SU-DHL-6 (cell line): ENCODE data around the gene RAC2.

Experiments
- CTCF ChIP-seq: fragments of 200-600 bp; sonication (generic); IDR thresholded peaks from one replicate; pipeline ENCODE4 v1.5.1; 2017; ENCODE audit warnings: antibody characterized with exemption, mild to moderate bottlenecking, low read length, moderate library complexity; ENCODE audit not compliant: insufficient read depth, poor library complexity, severe bottlenecking
- EZH2phosphoT487 ChIP-seq: fragments of 200-600 bp; sonication (generic), shearing (Covaris generic); conservative IDR thresholded peaks from 2 replicates; pipeline ENCODE4 v1.6.1; 2018; ENCODE audit warnings: mild to moderate bottlenecking, antibody characterized with exemption, low read length, moderate library complexity, mixed read lengths

DNA sequence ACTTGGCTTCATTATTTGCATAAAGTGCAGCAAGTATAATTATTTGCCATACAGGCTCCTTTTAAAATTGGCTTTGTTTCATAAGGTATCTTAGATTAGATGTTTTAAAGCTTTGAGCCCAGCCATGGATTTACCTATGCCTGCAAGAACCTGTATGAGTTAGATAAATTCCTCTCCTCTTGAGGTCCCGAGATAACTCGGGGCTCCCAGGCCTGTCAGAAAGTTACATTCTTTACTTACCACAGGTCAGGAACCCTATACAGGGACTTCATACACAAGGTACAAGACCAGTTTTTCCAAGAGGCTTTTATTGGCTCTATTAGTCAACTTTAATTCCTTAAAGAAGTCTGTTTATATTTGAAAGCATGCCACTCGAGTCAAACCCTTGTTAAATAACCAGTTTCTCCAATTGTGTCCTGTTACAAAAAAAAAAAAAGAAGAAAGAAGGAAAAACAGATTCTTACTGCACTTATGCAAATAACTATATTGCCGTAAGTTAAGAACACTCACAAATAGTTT is 53.7 kb downstream of the RAC2 start:
- TF ChIP-seq CTCF = no peak
- TF ChIP-seq EZH2phosphoT487 = no peak
